DND-41 (cell line): ENCODE results near the gene VANGL1.

Experiments
- CTCF ChIP-seq: IDR thresholded peaks from 2 replicates; pipeline ENCODE4 v1.5.1; 2012; ENCODE audit warnings: borderline replicate concordance, low read length, moderate library complexity, mild to moderate bottlenecking; ENCODE audit not compliant: poor library complexity, severe bottlenecking; ENCODE audit errors: extremely low read depth
- EZH2 ChIP-seq: IDR thresholded peaks from 3 replicates; pipeline ENCODE4 v1.6.1; 2012; ENCODE audit warnings: borderline replicate concordance, low read depth, mild to moderate bottlenecking, moderate library complexity, low read length, inconsistent platforms; ENCODE audit not compliant: severe bottlenecking

DNA sequence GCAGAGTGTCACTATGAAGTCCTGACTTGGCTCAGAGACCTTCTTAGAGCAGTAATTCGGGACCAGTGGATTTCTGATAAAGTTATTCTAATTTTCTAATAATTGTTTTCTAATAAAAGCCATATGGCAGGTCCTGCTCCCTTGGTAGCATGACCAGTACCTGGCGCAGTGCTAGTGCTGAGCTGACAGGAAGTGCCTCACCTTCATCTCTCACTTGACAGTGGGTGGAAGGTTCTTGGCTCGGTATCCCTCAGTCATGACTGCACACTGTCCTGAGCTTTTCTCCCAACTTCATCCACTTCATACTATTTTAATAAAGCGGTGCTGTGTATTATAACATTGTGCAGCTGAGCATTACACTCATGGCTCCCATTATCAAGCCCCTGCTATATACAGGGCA lies 14.1 kb downstream of the VANGL1 start:
- TF ChIP-seq EZH2 (no peak), CTCF (no peak)
